Measurements from ENCODE around the gene TP53. TPM values are rescaled to one million over a fixed set of nuclear protein-coding genes. Genes with fewer than 3 reads are reported as not detected.

TP53 gene
- total RNA-seq, 1 experiment from 2014 or later: 179 TPM

DNA sequence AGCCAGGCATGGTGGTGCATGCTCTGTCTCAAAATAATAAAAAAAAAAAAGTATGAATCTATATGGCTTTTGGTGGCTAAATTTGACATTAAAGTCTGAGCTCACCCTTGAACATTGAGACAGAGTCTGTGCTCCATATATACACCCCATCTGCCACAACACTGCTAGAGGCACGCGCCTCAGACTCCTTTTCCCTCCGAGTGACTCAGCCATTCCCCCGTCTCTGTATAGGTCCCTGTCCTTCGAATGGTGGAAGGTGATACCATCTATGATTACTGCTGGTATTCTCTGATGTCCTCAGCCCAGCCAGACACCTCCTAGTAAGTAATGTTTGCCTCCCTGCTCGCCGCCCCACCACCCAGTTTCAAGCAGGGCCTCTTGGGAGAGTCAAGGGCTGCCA is 13.2 kb upstream of the TP53 start:
- ATAC-seq (no peak), DNase-seq (ENCODE audit: low spot score) (no peak)
- Mint-ChIP-seq H3K4me1 (peaks cover 17% of the 10 kb centered on the region), H3K4me3 (no peak overlapping the region), H3K27me3 (ENCODE audit: low read depth) (no peaks in the 10 kb centered on the region; the same call in 1 of the 2 replicates), H3K27ac (no peak overlapping the region; the same call in 1 of the 2 replicates), H3K9me3 (no peaks in the 10 kb centered on the region), H3K36me3 (peaks cover 11% of the 10 kb centered on the region)
- TF ChIP-seq TCF7 (CRISPR knock-in tag; IDR thresholded peaks at IDR 0.05; ENCODE audit: low read depth) (no peak), RORB (CRISPR knock-in tag; IDR thresholded peaks at IDR 0.05) (no peak), SMAD3 (CRISPR knock-in tag; IDR thresholded peaks at IDR 0.05; ENCODE audit: borderline replicate concordance) (no peak), CREM (CRISPR knock-in tag; IDR thresholded peaks at IDR 0.05) (no peak), HMGA2 (CRISPR knock-in tag; IDR thresholded peaks at IDR 0.05) (no peak), ZNF396 (CRISPR knock-in tag; IDR thresholded peaks at IDR 0.05; ENCODE audit: borderline replicate concordance) (no peak)
- TF ChIP-seq, protein P1, sequence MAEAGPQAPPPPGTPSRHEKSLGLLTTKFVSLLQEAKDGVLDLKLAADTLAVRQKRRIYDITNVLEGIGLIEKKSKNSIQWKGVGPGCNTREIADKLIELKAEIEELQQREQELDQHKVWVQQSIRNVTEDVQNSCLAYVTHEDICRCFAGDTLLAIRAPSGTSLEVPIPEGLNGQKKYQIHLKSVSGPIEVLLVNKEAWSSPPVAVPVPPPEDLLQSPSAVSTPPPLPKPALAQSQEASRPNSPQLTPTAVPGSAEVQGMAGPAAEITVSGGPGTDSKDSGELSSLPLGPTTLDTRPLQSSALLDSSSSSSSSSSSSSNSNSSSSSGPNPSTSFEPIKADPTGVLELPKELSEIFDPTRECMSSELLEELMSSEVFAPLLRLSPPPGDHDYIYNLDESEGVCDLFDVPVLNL (CRISPR knock-in tag; IDR thresholded peaks at IDR 0.05; ENCODE audit: borderline replicate concordance, low read depth): no peak
- TF ChIP-seq, protein P2, sequence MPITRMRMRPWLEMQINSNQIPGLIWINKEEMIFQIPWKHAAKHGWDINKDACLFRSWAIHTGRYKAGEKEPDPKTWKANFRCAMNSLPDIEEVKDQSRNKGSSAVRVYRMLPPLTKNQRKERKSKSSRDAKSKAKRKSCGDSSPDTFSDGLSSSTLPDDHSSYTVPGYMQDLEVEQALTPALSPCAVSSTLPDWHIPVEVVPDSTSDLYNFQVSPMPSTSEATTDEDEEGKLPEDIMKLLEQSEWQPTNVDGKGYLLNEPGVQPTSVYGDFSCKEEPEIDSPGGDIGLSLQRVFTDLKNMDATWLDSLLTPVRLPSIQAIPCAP (CRISPR knock-in tag; IDR thresholded peaks at IDR 0.05): no peak
- TF ChIP-seq, protein P3, sequence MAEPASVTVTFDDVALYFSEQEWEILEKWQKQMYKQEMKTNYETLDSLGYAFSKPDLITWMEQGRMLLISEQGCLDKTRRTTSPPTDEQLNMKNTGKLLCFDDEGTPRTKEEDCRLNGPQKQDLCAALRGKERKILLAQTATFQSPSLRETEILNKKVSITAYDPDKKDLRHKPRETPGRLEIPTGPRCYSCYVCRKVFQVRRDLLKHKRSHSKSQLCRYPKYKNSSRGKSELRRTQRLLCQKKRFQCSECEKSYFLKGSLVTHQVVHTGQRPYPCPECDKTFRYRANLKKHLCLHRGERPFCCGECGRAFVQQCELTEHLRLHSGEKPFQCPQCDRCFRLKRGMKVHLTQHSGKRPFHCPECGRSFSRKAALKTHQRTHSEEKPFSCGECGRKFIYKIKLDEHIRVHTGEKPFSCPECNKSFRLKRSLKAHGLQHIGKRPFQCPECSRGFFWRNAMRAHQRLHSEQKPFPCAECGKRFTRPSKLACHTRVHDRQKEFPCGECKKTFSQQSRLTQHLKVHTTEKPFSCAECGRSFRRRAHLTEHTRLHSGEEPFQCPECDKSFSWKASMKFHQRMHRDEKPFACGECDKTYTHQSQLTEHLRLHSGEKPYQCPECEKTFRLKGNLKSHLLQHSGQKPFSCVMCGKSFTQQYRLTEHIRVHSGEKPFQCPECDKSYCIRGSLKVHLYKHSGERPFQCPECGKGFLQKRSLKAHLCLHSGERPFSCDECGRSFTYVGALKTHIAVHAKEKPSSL (CRISPR knock-in tag; conservative IDR thresholded peaks at IDR 0.05): no peak
- ChIA-PET CTCF (interaction anchor here (2.3 kb wide), 1 partner anchor 13 kb away, joined by 17 read pairs; the partner anchor contains the start of genes TP53 and WRAP53), POLR2A (interaction anchor here (1.0 kb wide), 1 partner anchor 33 kb away, joined by 3 read pairs; no protein-coding TSS in a partner anchor)

DNA sequence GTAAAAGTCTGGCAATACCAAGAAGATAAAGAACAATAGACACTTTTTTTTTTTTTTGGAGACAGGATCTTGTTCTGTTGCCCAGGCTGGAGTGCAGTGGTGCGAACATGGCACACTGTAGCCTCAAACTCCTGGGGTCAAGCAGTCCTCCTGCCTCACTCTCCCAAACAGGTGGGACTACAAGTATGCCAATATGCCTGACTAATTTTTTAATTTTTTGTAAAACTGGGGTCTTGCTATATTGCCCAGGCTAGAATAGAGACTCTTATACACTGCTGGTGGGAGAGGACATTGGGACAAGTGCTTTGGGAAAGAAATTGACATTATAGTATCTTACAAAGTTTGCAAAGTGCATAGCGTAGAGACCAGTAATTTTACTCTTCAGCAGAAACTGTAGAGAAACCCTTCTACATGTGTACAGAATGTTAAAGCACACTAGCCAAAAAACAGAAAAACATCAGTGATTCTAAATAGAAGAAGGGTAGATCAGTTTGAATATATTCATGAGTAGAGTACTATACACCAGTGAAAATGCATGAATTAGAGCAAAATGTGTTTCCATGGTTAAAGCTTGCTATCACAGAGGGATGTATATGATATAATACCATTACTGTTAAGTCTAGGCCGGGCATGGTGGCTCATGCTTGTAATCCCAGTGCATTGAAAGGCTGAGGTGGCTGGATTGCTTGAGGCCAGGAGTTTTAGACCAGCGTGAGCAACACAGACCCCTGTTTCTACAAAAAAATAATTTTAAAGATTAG is 10.7 kb upstream of the TP53 start:
- ChIA-PET POLR2A (no interaction called here), CTCF (no interaction called here)
- no peaks in the 10 kb centered on the region for H3K27me3 Mint-ChIP-seq (ENCODE audit: low read depth)
- no peak overlapping the region for H3K4me3 Mint-ChIP-seq
- peaks cover 22% of the 10 kb centered on the region for H3K36me3 Mint-ChIP-seq
- DNase-seq (ENCODE audit: low spot score) (no peak), ATAC-seq (no peak)
- TF ChIP-seq ZNF423 (CRISPR knock-in tag; IDR thresholded peaks at IDR 0.05) (no peak), JUN (CRISPR knock-in tag; IDR thresholded peaks at IDR 0.05) (no peak), ZNF138 (CRISPR knock-in tag; conservative IDR thresholded peaks at IDR 0.05) (no peak)
- H3K9me3 Mint-ChIP-seq: no peaks in the 10 kb centered on the region
- H3K4me1 Mint-ChIP-seq: peaks cover 2% of the 10 kb centered on the region; the same call in 1 of the 2 replicates
- H3K27ac Mint-ChIP-seq: no peak overlapping the region

DNA sequence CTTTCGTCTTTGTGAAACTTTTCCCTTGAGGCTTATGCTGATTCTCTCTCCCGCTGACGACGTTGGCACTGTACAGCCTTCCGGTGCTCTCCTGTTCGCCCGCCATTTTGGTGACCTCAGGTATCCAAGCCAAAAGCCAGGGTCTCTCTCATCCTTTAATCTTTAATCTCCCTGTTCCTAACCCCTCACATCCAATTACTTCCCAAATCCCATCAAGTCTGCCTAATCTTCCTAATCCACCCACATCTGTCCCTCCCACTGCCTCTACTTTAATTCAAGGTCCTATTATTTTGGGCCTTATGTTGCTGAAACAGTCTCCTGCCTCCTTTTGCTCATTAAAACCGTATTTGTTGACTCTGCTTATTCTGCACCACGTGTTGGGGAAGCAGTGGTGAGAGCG is 8.3 kb upstream of the TP53 start:
- POLR2A ChIA-PET: no interaction called here

More for the DNA sequence above, 8.3 kb upstream of the TP53 start:
- DNase-seq (ENCODE audit: low spot score) (no peak), ATAC-seq (no peak)
- Mint-ChIP-seq H3K27ac (no peak overlapping the region; the same call in 1 of the 2 replicates), H3K4me3 (no peak overlapping the region), H3K9me3 (no peaks in the 10 kb centered on the region), H3K27me3 (ENCODE audit: low read depth) (no peaks in the 10 kb centered on the region), H3K4me1 (no peaks in the 10 kb centered on the region), H3K36me3 (peaks cover 24% of the 10 kb centered on the region)
- CTCF ChIA-PET: no interaction called here
- TF ChIP-seq, protein P4, sequence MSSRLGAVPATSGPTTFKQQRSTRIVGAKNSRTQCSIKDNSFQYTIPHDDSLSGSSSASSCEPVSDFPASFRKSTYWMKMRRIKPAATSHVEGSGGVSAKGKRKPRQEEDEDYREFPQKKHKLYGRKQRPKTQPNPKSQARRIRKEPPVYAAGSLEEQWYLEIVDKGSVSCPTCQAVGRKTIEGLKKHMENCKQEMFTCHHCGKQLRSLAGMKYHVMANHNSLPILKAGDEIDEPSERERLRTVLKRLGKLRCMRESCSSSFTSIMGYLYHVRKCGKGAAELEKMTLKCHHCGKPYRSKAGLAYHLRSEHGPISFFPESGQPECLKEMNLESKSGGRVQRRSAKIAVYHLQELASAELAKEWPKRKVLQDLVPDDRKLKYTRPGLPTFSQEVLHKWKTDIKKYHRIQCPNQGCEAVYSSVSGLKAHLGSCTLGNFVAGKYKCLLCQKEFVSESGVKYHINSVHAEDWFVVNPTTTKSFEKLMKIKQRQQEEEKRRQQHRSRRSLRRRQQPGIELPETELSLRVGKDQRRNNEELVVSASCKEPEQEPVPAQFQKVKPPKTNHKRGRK (CRISPR knock-in tag; IDR thresholded peaks at IDR 0.05; ENCODE audit: borderline replicate concordance): no peak
- TF ChIP-seq, protein P5, sequence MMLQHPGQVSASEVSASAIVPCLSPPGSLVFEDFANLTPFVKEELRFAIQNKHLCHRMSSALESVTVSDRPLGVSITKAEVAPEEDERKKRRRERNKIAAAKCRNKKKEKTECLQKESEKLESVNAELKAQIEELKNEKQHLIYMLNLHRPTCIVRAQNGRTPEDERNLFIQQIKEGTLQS (CRISPR knock-in tag; conservative IDR thresholded peaks at IDR 0.05): no peak
- TF ChIP-seq JAZF1 (CRISPR knock-in tag; IDR thresholded peaks at IDR 0.05) (no peak), ZNF416 (CRISPR knock-in tag; IDR thresholded peaks at IDR 0.05) (no peak)

Data from WTC11 (cell line).